ENCODE data around the gene GNLY. TPM values are rescaled to one million over a fixed set of nuclear protein-coding genes. Genes with fewer than 3 reads are reported as not detected.

The GNLY gene
- total RNA-seq, 1 donor from 2014 or later: 0.65 TPM

GRCh38 chr2:85672456-85672855 is 21.7 kb upstream of the GNLY start:
- Histone ChIP-seq H4K20me1 (ENCODE audit: low read depth) (no peaks in the 10 kb centered on the region), H3K36me3 (no peaks in the 10 kb centered on the region), H3K27me3 (no peaks in the 10 kb centered on the region), H3K4me3 (no peak overlapping the region), H3K4me1 (no peaks in the 10 kb centered on the region), H3K4me2 (no peak overlapping the region), H3K9me3 (ENCODE audit: low read depth) (no peaks in the 10 kb centered on the region), H3K27ac (no peak overlapping the region), H3K9ac (no peak overlapping the region), H3F3A (ENCODE audit: low read depth) (no peaks in the 10 kb centered on the region), H3K79me2 (ENCODE audit: low read depth) (no peaks in the 10 kb centered on the region), H2AFZ (replicated peaks) (no peak overlapping the region)
- no peak overlapping the region for H3K27ac Mint-ChIP-seq
- H3K4me1 Mint-ChIP-seq: peaks cover 16% of the 10 kb centered on the region
- TF ChIP-seq EZH2phosphoT487 (IDR thresholded peaks at IDR 0.05) (no peak), CTCF (IDR thresholded peaks at IDR 0.05) (no peak), EZH2 (IDR thresholded peaks at IDR 0.05) (no peak)
- H3K9me3 Mint-ChIP-seq: no peaks in the 10 kb centered on the region
- no peak for DNase-seq (ENCODE audit: low spot score)
- H3K36me3 Mint-ChIP-seq: no peaks in the 10 kb centered on the region
- peaks cover 4% of the 10 kb centered on the region for H3K27me3 Mint-ChIP-seq (ENCODE audit: insufficient read depth, low read depth)
- H3K4me3 Mint-ChIP-seq: no peak overlapping the region

- Mint-ChIP-seq H3K27ac (no peak overlapping the region), H3K4me1 (peaks cover 12% of the 10 kb centered on the region), H3K36me3 (no peaks in the 10 kb centered on the region), H3K27me3 (ENCODE audit: insufficient read depth, low read depth) (peaks cover 4% of the 10 kb centered on the region), H3K9me3 (no peaks in the 10 kb centered on the region), H3K4me3 (no peak overlapping the region)
- no peak for DNase-seq (ENCODE audit: low spot score)
- H3K9ac ChIP-seq: no peak overlapping the region
- no peak for TF ChIP-seq CTCF (IDR thresholded peaks at IDR 0.05)
- no peak for TF ChIP-seq EZH2 (IDR thresholded peaks at IDR 0.05)
- no peak for TF ChIP-seq EZH2phosphoT487 (IDR thresholded peaks at IDR 0.05)
- H2AFZ ChIP-seq (replicated peaks): no peak overlapping the region
- H3F3A ChIP-seq (ENCODE audit: low read depth): no peaks in the 10 kb centered on the region
- H3K27me3 ChIP-seq: no peaks in the 10 kb centered on the region
- no peaks in the 10 kb centered on the region for H3K79me2 ChIP-seq (ENCODE audit: low read depth)
- H3K4me1 ChIP-seq: no peaks in the 10 kb centered on the region
- H4K20me1 ChIP-seq (ENCODE audit: low read depth): no peaks in the 10 kb centered on the region
- H3K4me3 ChIP-seq: no peak overlapping the region
- no peaks in the 10 kb centered on the region for H3K9me3 ChIP-seq (ENCODE audit: low read depth)
- no peaks in the 10 kb centered on the region for H3K36me3 ChIP-seq
- H3K4me2 ChIP-seq: no peak overlapping the region
- H3K27ac ChIP-seq: no peak overlapping the region
Observed at GRCh38 chr2:85673716-85674375, 20.3 kb upstream of the GNLY start.

GRCh38 chr2:85674417-85674816 is 19.7 kb upstream of the GNLY start:
- Mint-ChIP-seq H3K27me3 (ENCODE audit: insufficient read depth, low read depth) (peaks cover 4% of the 10 kb centered on the region), H3K4me3 (no peak overlapping the region), H3K9me3 (no peaks in the 10 kb centered on the region), H3K36me3 (no peaks in the 10 kb centered on the region), H3K4me1 (peaks cover 10% of the 10 kb centered on the region), H3K27ac (no peak overlapping the region)
- no peak for DNase-seq (ENCODE audit: low spot score)
- Histone ChIP-seq H3K4me3 (no peak overlapping the region), H3K27ac (no peak overlapping the region), H3F3A (ENCODE audit: low read depth) (no peaks in the 10 kb centered on the region), H3K9me3 (ENCODE audit: low read depth) (no peaks in the 10 kb centered on the region), H3K27me3 (peaks cover 2% of the 10 kb centered on the region), H3K36me3 (no peaks in the 10 kb centered on the region), H3K9ac (no peak overlapping the region), H4K20me1 (ENCODE audit: low read depth) (no peaks in the 10 kb centered on the region), H2AFZ (replicated peaks) (no peak overlapping the region), H3K4me2 (no peak overlapping the region), H3K79me2 (ENCODE audit: low read depth) (no peaks in the 10 kb centered on the region), H3K4me1 (no peaks in the 10 kb centered on the region)
- no peak for TF ChIP-seq EZH2phosphoT487 (IDR thresholded peaks at IDR 0.05)
- TF ChIP-seq EZH2 (IDR thresholded peaks at IDR 0.05): no peak
- TF ChIP-seq CTCF (IDR thresholded peaks at IDR 0.05): no peak
